Right renal cortex interstitium (tissue), 3 donors: ENCODE data around the gene TERB2. TPM values are rescaled to one million over a fixed set of nuclear protein-coding genes. Genes with fewer than 3 reads are reported as not detected.
"Not testable (repeated sequence)": the region's sequence is repeated elsewhere in the genome, so short reads cannot be mapped to it uniquely, and the experiment has no call there.

Source experiments
- DNase-seq, 3 donors: peaks; one replicate each; pipeline ENCODE4 v3.0.0-alpha.2; 2013; ENCODE audit warnings: low read depth in 3 of 3, low spot score in 2 of 3
- polyA plus RNA-seq, 3 donors: library from polyadenylated mRNA; unstranded; fragments of 120-200 nt; gene quantifications; one replicate each; pipeline ENCODE4 v1.2.1, GENCODE V29; 2013; ENCODE audit not compliant: insufficient read length in 3 of 3

The TERB2 gene, protein sequence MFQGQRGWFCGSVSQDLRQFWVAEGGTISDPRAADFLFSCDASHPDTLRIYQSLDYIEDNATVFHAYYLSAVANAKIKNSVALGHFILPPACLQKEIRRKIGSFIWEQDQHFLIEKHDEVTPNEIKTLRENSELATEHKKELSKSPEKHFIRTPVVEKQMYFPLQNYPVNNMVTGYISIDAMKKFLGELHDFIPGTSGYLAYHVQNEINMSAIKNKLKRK
- polyA plus RNA-seq, result not detected

DNA sequence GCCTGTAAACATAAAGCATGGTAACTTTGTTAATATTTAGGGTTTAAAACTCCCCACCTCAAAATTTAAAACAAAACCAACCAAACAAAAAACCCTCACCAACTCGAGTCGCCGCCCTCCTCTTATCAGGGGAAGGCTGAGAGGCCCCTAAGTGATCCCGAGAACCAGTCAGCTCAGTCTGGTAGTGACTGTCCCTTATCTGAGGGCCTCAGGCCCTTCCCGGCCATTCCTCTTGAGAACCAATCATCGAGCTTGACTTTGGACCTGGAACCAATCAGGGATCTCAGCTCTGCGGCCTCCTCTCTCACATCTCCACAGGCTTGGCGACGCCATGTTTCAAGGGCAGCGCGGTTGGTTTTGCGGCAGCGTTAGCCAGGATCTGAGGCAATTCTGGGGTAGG, at the start of gene TERB2:
TSS of gene TERB2 (plus strand) at position 300 of the 400 bp plus-strand sequence. CDS start at position 332, 32 bp downstream.
- no peak for DNase-seq

DNA sequence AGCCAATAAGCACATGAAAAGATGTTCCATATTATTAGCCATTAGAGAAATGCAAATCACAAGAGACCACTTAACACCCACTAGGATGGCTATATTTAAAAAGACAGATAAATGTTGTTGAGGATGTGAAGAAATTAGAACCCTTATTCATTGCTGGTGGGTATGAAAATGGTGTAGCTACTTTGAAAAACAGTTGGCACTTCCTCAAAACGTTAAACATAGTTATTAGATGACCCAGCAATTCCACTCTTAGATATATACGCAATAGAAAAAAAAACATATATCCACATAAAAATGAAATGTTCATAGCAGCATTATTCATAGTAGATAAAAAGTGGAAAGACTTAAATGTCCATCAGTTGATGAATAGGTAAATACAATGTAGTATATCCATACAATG, 47.1 kb upstream of the TERB2 start:
- no peak for DNase-seq

DNA sequence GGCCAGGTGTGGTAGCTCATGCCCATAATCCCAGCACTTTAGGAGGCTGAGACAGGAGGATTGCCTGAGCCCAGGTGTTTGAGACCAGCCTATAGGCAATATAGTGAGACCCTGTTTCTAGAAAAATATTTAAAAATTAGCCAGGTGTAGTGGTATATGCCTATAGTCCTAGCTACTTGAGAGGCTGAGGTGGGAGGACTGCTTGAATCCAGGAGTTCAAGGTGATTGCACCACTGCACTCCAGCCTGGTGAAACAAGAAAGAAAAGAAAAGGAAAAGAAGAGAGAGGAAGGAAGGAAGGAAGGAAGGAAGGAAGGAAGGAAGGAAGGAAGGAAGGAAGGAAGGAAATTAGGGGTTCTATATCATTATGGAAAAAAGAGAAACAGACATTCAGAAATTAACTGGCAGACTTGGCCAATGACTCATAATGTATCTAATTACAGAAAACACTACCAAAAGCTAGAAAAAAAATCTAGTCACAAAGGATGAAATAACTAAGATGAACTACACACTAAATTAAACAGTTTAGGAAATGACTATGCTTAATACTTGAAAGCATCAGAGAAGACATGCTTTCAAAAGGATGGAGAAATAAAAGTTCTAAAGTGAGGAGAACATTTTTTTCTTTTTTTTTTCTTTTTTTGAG, 45.4 kb upstream of the TERB2 start:
- DNase-seq, result no peak

DNA sequence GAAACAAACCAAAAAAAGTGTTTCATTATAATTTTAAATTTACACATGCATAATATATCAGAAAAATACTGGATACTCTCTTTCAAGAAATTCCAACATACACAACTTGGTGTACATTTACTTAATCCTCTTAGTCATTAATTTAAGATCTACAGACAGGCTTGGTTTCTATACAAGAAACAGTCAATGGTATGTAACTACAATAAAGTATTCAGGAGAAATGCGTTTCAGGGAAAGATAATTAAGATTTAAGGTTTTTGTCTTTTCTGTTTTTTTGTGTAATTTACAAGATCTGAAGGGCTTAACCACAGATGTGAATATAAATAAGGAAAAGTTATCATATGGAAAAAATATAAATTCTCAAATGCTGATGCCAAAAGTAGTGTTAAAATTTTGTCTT, 44.3 kb upstream of the TERB2 start:
- DNase-seq, result not testable (repeated sequence)

DNA sequence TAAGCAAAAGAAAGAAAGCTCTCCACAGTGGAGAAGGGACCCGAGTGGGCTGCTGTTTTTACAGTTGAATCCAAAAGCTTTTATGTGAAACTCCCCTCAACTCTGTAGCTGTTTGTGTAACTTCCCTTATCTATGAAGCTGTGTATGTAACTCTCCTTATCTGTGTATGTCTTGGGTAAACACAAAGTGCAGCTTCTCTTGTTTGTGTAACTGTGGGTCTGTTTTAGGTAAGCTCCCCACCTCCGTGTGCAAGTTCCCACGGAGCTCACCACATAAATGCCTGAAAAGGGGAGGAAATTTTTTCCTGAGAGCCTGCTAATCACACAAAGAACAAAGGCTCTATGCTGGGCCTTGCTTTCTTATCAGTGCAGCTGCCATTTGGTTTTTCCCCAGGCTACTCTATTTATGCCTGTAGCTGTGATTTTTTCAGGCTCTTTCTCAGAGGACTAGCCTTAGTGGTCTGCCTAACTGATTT, 43.5 kb upstream of the TERB2 start:
- not testable (repeated sequence) for DNase-seq

DNA sequence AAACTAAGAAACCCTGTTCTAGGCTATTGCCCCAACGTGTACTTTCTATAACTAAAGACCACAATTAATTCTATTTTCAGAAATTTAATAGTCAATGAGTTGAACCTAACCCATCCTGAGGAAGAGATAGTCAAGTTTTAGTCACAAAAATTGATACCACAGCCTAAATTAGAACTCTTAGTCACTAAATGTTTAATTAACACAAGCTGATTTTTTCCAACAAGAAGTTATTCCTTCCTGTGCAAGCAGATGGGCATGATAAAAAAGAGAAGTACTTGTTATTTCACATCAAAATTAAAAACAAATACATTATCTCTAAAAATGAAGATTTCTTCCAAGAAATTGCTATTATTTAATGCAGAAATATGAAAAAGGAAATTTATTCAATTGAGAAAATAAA, 38.4 kb upstream of the TERB2 start:
- DNase-seq, result no peak

DNA sequence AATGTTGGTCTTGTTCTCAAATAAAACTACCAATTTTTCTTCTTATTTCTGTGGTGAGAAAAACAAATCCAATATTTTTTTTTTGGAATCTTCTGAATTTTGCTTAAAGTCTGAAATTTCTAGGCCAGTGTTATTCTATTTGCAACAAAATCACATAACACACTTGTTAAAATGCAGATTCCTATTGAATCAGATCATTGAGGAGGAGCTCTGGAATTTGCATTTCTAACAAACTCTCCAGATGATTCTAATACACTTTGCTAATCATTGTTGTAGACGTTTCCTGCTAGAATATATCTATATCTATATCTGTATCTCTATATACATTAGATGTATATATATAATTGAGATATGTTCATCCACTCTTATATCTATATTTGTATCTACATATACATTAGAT, 27.8 kb upstream of the TERB2 start:
- not testable (repeated sequence) for DNase-seq

DNA sequence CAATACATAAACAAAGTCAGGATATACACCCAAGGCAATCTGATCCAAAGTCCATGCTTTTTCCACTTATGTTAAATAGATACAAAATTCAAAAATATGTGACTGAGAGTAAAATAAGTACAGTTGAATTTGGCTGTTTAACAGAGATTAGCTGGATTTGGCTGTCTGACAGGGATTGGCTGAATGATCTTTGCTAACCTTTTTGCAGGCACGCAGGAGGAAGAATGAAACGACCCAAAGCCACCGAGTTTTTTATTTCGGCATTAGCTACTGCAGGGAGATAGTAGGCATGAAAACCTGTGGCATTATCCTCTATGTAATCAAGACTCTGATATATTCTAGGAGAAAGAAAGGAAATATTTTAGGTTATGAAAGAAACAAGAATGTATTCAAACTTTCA, 26.2 kb upstream of the TERB2 start:
- DNase-seq, result not testable (repeated sequence)

DNA sequence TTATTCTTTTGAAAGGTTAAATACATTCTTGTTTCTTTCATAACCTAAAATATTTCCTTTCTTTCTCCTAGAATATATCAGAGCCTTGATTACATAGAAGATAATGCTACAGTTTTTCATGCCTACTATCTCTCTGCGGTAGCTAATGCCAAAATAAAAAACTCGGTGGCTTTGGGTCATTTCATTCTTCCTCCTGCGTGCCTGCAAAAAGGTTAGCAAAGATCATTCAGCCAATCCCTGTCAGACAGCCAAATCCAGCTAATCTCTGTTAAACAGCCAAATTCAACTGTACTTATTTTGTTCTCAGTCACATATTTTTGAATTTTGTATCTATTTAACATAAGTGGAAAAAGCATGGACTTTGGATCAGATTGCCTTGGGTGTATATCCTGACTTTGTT, 1.8 kb downstream of the TERB2 start:
- not testable (repeated sequence) for DNase-seq

DNA sequence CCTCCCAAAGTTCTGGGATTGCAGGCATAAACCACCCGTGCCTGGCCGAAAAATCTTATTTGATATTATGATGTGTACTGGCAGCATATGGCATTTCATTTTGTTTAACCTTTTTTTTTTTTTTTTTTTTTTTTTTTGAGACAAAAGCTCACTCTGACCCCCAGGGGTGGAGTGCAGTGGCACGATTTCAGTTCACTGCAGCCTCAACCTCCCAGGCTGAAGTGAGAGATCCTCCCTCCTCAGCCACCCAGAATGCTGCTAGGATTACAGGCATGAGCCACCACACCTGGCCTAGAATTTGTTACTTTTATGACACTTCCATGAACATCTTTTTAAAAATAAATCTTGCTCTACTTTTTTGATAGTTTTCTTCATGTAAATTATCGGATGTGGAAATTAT, 12.0 kb downstream of the TERB2 start:
- no peak for DNase-seq

DNA sequence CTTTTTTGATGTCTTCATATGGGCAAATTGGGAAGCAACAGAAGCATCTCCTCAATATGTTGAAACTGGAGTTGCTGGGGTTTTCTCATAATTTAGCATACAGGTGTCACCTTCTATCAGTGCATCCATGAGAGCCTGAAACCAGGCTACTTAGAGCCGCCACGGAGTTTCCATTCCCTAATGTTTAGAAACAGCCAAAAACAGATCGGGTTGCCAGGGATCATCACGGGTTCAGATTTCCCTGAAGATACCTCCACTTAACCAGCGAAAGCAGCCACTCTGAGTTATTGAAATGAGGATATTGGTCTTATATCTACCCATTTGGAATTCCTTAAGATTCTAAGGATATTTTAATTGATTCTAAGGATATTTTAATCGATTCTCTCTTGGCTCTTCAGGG, 14.5 kb downstream of the TERB2 start:
- no peak for DNase-seq

DNA sequence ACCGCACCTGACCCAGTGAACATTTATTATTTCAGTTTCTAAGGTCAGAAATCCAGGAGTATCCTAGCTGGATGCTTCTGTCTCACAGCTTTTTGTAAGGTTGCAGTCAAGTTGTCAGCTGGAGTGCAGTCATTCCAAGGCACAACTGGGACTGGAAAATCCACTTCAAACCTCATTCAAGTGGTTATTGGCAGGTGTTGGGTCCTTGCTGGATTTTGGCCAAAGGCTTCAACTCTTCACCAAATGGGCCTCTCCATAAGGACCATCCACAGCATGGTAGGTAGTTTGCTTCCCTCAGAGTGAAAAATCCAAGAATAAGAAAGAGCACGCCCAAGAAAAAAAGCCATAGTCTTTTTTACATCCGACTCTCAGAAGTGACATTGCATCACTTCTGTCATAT, 19.7 kb downstream of the TERB2 start:
- not testable (repeated sequence) for DNase-seq

DNA sequence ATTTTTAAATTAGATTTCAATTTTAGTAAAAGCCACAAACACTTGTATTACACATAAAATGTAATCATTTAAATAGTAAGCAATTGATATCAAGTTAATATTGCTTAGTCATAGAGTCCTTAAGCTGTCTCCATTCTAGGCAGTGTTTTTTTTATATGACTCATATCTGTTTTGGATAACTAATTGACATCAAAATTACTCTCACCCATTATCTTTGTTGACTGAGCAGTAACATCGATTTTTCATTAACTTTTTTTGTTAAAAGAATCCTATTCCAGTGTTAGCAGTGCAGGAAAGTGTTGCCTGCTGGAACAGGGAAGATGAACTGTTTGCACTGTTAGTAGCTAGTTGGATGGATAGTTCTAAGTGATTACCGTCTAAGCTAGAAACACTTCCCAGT, 21.3 kb downstream of the TERB2 start:
- not testable (repeated sequence) for DNase-seq

DNA sequence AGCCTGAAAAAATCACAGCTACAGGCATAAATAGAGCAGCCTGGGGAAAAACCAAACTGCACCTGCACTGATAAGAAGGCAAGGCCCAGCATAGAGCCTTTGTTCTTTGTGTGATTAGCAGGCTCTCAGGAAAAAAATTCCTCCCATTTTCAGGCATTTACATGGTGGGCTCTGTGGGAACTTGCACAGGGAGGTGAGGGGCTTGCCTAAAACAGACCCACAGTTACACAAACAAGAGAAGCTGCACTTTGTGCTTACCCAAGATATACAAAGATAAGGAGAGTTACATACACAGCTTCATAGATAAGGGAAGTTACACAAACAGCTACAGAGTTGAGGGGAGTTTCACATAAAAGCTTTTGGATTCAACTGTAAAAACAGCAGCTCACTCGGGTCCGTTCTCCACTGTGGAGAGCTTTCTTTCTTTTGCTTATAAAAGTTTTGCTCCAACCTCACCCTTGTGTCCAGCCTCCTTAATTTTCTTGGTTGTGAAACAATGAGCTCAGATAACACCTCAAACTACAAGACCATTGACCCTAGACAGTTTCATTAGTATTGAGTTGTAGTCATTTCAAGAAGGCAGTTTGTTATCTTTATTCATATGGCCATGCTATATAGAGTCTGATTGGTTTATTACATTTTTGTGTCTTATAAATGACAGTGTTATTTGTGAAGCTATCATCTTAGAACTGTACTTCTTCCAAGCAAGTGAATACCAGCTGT, 23.3 kb downstream of the TERB2 start:
- not testable (repeated sequence) for DNase-seq

DNA sequence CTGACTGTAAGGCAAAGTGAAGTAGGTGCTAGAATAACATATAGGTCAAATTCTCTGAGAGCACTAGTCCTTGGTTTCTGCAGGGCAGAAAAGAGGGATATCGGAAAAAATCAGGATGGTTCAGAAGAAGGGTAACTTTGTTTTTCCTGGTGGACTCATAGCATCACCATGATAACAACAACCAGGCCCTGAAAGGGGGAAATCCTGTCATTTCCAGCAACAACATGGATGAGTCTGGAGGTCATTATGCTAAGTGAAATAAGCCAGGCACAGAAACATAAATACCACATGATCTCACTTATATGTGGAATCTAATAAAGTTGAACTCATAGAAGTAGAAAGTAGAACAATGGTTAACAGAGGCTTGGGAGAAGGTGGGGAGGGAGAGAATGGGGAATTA, 27.7 kb downstream of the TERB2 start:
- not testable (repeated sequence) for DNase-seq

DNA sequence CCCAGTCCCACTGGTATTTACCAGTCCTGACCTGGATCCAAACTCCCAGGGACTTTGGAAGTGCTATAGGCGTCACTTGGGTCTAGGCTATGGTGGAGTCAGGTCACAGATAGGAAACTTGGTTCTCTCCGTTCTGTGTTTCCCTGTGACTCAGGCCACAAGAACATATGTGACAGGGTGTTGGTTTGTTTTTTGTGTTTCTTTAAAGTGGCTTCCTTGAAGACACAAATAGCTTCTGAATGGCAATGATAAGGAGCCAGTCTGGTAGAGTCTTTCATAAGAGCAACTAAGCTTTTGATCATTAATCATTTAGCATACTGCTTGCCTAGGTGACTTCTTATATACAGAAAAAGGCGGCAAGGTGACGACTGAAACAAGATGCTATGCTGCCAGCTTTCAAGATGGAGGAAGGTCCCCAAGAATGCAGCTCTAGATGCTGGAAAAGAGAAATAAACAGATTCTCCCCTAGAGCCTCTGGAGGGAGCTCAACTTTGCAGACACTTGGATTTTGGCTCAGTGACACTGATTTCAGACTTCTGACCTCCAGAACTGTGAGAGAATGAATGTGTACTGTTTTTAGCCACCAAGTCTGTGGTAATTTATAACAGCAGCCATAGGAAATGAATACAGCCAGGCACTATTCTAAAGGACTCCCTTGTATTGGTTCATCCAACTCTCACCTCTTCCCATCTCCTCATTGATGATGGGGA, 30.0 kb downstream of the TERB2 start:
- not testable (repeated sequence) for DNase-seq

DNA sequence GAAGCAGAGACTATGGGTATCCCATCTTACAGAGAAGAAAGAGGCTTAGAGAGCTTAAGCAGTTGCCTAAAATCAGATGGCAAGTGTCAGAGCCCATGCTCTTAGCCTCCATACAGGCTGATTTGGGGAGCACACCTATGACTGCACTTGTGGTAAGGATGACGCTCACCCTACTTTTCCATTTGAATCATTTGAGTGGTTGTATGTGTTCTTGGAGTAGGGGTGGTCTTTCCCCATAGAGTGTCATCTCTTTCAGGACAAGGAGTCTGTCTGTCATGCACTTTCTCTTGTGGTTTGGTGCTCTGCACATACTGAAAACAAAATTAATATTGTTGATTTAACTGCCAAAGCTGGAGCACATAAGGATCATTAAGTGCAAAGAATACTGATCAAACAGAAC, 31.2 kb downstream of the TERB2 start:
- not testable (repeated sequence) for DNase-seq

DNA sequence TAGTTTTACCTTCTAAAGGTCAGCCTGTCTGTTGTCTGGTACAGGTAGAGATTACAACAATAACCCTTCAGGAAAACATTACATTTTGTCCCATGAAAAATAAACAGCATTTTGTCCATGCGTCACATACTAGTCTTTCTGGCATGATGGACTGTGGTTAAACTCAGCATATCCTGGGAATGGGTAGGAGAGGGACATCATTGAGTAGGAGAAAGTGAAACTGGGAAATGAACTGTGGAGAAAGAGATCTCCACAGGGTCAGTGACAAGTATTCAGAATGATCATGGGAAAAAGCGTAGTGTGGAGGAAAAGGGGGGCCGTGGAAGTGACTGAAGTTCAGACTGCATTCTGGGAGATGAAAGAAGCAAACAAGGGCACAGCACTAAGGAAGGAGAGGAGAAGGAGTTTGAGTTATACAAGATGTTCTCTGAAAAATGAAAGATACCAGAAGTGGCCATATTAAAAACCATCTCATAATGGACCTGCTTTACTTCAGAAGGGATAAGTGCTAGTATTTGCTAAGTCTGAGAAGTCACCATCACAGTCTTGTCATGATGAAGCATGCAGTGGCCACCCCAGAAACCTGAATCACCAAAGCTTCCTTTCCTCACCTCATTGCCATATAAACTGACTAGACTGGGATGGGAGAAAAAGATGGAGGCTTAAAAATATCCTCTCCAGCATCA, 31.8 kb downstream of the TERB2 start:
- not testable (repeated sequence) for DNase-seq

DNA sequence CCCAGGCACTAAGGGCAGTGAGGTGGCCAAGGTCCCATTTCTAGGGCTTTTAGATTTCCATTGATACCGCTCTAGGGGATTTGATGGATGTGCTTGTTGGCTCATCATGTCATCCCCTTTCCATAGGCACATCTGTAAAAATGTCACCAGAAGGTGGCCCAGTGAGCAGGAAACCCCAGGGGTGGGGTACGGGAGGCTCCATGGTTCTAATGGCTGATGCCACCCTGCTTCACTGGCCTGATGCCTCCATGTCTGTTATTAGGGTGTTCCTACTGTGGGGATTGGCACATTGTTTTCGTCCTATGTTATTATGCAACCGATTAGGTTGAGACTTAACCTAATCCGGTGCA, 32.4 kb downstream of the TERB2 start:
- DNase-seq, result not testable (repeated sequence)

DNA sequence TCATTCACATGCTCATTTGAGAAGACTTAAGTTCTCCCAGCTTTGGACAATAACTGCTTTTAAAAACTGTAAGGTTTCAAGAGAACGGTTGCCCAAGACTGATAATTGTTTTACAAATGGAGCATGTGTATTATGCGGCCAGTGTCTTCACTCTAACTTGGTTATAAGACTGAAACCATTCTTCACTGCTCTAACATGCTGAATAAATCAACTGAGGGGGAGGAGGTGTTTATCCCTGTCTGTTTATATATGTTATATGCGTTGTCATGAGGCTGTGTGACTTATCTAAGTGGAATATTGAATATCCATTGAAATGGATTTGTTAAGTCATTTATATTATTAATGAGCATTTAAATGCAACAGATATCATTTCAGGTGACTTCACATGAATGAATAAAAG, 41.1 kb downstream of the TERB2 start:
- not testable (repeated sequence) for DNase-seq

DNA sequence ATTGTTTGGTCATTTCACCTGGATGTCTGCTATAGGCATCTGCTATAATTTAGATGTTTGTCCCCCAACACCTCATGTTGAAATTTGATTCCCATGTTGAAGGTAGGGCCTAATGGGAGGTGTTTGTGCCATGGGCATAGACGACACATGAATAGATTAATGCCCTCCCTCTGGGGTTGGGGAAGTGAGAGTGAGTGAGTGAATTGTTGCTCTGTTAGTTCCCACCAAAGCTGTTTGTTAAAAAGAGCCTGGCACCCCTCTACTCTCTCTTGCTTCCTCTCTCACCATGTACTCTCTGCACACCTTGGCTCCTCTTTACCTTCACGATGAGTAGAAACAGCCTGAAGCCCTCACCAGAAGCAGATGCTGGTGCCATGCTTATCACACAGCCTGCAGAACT, 42.6 kb downstream of the TERB2 start:
- no peak for DNase-seq
